Dermis microvascular lymphatic vessel endothelial cell (primary cell): ENCODE data around the gene NPBWR2. TPM values are rescaled to one million over a fixed set of nuclear protein-coding genes. Genes with fewer than 3 reads are reported as not detected.
A peak's percentile ranks its signal among the peaks of the same experiment; 100 is the strongest.

Experiments
- DNase-seq, 2 donors: peaks; one replicate each; pipeline versions ENCODE4 v3.0.0 to v3.0.0-alpha.2; 2010; ENCODE audit warnings: low read depth in 2 of 2
- total RNA-seq: library from RNA; depleted of rRNA; stranded (reverse); fragments of >200 nt; gene quantifications from 2 replicates; pipeline ENCODE4 v1.2.1, GENCODE V29; 2014

The NPBWR2 gene
- total RNA-seq, 1 donor from 2014 or later: not detected

DNA sequence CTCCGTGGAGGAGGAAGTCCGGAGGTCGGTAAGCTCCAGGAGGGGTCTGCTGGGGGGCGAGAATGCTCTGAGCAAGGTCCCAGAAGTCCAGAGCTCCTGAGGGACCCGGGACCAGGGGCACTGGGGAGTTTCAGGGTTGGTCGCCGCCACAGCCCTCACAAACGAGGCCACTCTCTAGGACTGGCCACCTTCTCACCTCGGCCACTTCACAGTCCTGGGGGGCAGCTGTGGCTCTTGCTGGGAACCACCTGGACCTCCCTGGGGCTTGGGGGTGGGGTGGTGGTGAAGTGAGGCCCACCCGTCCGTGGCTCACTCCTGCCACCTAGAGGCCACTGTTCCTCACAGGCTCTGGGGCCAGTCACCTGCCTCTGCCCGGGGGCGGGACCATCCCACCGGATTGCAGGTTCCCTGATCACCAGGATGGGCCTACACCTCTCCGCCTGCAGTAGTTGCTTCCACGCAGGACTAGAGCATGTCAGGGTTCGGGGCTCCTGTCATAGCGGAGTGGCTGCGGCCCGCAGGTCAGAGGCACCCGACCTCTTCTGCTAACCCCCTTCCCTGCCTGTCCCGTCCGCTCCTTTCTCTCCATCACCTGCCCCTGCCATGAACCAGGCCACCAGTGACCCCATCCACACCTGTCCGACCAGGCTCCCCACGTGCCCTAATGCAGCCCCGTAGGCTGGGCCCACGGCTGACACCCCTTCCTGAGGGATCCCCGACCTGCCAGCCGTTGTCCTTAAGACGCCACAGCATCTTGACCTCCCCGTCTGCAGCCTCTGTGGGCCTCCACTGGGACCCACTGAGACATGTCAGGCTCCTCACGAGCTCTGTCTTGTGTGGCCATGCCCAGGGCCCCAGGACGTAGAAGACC is 49.5 kb downstream of the NPBWR2 start:
- peak; percentile 76 to 82 for DNase-seq

DNA sequence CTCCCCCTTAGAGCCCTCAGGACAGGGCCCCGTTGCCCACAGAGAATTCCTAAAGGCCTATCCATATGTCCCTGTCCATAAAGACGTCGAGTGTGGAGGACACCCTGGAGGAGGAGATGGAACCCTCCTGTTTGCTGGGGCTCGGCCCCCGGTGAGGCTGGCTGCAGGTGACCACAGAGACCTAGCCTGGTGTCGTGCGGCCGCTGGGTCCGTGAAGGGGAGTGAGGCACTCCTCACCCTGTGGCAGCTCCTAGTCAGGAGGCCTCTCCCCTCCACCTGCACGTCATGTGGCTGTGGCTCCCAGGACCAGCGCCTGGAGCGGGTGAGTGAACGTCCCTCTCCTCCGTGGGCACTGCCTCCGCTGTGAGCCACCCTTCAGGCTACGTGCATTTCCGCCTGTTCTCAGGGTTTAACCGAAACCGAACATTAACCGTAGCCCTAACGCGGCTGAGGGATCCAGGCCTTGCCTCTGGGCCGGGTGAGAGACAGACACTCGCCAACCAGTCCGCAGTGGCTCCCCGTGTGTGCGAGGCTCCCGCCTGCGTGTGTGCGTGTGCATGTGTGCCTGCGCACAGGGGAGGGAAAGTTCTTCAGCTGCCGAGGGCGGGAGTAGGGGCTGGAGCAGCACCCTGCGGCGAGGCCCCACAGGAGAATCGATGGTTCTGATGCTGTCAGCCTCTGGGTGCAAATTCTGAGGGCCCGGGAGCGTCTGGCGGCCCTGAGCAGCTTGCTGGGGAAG is 50.3 kb downstream of the NPBWR2 start:
- peak in 1 of 2 donors; percentile 50 for DNase-seq

DNA sequence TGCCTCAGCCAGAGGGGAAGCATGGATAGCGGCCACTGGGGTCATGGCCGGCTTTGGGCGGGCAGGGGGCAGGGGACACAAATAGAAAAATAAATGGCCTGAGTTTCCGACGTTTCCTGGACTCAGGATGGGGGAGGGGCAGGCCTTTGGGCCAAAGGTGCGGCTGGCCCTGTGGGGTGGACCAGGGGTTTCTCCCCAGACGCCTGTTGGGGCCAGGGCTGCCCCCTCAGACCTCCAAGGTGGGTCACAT is 50.8 kb downstream of the NPBWR2 start:
- DNase-seq: peak; percentile 54 to 76

DNA sequence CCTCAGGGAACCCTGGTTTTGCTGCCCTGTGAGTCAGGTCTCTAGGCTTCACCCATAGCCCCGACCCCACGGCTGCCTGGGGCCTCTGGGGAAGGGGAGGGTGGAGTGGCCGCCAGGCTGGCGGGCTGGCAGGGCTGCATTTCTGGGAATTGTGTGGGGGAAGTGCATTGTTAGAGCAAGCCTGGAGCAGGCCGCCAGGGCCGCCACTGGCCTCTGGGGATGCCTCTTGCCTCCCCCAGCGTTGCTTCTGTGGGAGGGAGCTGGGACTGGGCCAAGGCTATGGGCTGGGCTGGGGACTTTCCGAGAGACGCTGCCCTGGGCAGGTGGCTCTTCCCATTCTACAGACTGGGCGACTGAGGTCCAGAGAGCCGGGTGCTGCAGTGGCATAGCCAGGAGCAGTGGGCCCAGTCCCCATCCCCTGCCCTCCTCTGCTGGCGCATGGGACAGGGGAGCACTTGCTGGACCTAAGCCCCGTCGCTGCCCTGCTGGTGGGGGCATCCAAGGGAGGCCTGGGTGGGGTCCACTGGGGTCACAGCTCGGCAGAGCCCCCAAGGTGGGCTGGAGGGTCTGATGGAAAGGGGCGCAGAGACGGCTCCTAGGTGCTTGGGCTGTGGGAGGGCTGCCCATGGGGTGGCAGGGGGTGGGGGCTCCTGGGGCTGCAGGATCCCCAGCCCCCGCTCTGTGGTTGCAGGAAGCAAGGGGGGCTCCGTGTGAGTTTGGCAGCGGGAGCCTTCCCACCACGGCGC is 51.3 kb downstream of the NPBWR2 start:
- DNase-seq: peak; percentile 87 to 88

DNA sequence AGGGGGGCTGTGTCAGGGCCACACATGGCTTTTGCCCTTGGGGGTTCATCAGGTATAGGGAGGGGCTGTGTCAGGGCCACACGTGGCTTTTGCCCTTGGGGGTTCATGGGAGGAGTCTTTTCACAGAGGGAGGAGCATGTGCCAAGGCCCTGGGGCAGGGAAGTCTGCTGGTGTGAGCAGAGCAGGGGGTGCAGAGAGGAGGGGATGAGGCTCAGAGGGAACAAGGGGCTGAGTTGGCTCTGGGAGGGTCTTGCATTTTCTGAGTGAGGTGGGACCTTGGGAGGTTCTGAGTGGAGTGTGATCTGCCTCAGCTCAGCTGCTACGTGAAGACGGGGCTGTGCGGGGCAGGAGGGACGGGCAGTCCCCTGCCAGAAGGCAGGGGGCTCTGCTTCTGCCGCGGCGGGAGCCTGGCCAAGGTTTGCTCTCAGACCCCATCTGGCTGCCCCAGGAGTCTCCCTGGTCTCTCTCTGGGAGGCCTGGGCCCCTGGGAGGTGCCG is 51.9 kb downstream of the NPBWR2 start:
- DNase-seq: no peak

DNA sequence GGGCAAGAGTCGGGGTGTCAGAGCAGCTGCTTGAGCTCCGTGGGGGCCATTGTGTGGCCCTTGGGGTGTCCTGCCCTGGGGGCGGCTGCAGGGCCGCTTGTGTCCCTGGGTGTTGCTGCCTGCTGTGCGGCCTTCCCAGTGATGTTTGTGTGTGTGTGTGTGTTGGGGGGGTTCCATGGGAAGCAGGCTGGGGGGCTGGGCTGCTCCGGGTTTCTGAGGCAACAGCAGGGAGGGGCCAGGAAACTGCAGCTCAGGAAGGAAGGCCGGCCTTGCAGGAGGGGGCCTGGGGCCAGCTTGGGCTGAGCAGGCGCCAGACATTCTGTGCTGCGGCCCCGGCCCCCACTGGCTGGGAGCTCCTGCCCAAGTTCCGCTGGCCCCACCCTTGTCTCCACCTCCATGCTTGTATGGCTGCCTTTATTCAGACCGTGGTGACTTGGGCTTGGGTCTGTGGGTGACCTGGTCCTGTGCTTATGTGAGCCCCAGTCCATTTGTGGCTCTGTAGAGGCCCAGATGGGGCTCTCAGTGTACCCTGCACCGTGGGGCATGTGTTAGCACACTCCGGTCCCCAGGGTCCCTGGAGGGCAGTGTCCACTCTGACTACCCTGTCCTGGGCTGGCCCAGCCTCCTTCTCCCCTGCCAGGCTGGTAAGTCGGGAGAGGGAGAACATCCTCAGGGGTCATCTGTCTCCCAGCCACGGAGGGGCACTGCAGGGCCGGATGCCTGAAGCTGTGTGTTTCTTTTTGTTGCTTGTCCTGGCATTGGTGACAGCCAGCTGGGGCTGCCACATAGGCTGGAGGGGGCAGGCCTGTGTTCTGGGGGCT is 53.3 kb downstream of the NPBWR2 start:
- DNase-seq: peak; percentile 93 to 97

Other genes starting within 250 kb of the NPBWR2 start
- gene ABHD16B, start 246.1 kb downstream of the NPBWR2 start, total RNA-seq: not detected in 2 replicates
- gene TPD52L2, start 242.3 kb downstream of the NPBWR2 start, total RNA-seq: 112 and 178 TPM in 2 replicates
- 67.3 and 89.9 TPM in 2 replicates for gene DNAJC5, start 212.4 kb downstream of the NPBWR2 start, total RNA-seq
- gene UCKL1, start 151.1 kb downstream of the NPBWR2 start, total RNA-seq: 26.6 and 45.0 TPM in 2 replicates
- 5.9 and 11.0 TPM in 2 replicates for gene ZNF512B, start 137.6 kb downstream of the NPBWR2 start, total RNA-seq
- gene SAMD10, start 127.9 kb downstream of the NPBWR2 start, total RNA-seq: 2.4 and 5.9 TPM in 2 replicates
- gene PRPF6, start 126.4 kb downstream of the NPBWR2 start, total RNA-seq: 40.6 and 49.0 TPM in 2 replicates
- 5.8 and 6.3 TPM in 2 replicates for gene C20orf204, start 71.4 kb downstream of the NPBWR2 start, total RNA-seq
- gene SOX18, start 57.9 kb downstream of the NPBWR2 start, total RNA-seq: 27.2 and 75.7 TPM in 2 replicates
- gene TCEA2, start 44.4 kb downstream of the NPBWR2 start, total RNA-seq: 27.0 and 36.0 TPM in 2 replicates
- gene RGS19, start 28.0 kb downstream of the NPBWR2 start, total RNA-seq: 12.8 and 23.0 TPM in 2 replicates
- 2.3 and 2.7 TPM in 2 replicates for gene OPRL1, start 27.5 kb downstream of the NPBWR2 start, total RNA-seq
- 0.13 and 0.26 TPM in 2 replicates for gene LKAAEAR1, start 23.2 kb downstream of the NPBWR2 start, total RNA-seq
- not detected in 2 replicates for gene MYT1, start 56.9 kb upstream of the NPBWR2 start, total RNA-seq
- gene PCMTD2, start 148.2 kb upstream of the NPBWR2 start, total RNA-seq: 49.3 and 52.3 TPM in 2 replicates